IPS-NIHi7 (cell line): ENCODE measurements around the gene TBC1D32.
"Not testable (repeated sequence)": the region's sequence is repeated elsewhere in the genome, so short reads cannot be mapped to it uniquely, and the experiment has no call there.

Experiments
- DNase-seq: peaks from one replicate; pipeline ENCODE4 v3.0.0; 2012; ENCODE audit warnings: mixed read lengths; ENCODE audit errors: extremely low spot score

Gene TBC1D32, protein sequence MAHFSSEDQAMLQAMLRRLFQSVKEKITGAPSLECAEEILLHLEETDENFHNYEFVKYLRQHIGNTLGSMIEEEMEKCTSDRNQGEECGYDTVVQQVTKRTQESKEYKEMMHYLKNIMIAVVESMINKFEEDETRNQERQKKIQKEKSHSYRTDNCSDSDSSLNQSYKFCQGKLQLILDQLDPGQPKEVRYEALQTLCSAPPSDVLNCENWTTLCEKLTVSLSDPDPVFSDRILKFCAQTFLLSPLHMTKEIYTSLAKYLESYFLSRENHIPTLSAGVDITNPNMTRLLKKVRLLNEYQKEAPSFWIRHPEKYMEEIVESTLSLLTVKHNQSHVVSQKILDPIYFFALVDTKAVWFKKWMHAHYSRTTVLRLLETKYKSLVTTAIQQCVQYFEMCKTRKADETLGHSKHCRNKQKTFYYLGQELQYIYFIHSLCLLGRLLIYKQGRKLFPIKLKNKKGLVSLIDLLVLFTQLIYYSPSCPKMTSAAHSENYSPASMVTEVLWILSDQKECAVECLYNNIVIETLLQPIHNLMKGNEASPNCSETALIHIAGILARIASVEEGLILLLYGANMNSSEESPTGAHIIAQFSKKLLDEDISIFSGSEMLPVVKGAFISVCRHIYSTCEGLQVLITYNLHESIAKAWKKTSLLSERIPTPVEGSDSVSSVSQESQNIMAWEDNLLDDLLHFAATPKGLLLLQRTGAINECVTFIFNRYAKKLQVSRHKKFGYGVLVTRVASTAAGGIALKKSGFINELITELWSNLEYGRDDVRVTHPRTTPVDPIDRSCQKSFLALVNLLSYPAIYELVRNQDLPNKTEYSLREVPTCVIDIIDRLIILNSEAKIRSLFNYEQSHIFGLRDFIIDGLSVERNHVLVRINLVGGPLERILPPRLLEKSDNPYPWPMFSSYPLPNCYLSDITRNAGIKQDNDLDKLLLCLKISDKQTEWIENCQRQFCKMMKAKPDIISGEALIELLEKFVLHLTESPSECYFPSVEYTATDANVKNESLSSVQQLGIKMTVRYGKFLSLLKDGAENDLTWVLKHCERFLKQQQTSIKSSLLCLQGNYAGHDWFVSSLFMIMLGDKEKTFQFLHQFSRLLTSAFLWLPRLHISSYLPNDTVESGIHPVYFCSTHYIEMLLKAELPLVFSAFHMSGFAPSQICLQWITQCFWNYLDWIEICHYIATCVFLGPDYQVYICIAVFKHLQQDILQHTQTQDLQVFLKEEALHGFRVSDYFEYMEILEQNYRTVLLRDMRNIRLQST

GRCh38 chr6:121334299-121335086, at the start of gene TBC1D32:
Gene TBC1D32, minus strand, starts transcription at chr6:121334480. Its CDS starts 50 bp downstream, at chr6:121334430.
- peak; percentile 95 for DNase-seq

- no peak for DNase-seq
Measured at GRCh38 chr6:121383478-121383877, 49.2 kb upstream of the TBC1D32 start.

GRCh38 chr6:121382467-121383121, 48.3 kb upstream of the TBC1D32 start:
- DNase-seq, result no peak

- no peak for DNase-seq
Measured at GRCh38 chr6:121376411-121376810, 42.1 kb upstream of the TBC1D32 start.

DNA sequence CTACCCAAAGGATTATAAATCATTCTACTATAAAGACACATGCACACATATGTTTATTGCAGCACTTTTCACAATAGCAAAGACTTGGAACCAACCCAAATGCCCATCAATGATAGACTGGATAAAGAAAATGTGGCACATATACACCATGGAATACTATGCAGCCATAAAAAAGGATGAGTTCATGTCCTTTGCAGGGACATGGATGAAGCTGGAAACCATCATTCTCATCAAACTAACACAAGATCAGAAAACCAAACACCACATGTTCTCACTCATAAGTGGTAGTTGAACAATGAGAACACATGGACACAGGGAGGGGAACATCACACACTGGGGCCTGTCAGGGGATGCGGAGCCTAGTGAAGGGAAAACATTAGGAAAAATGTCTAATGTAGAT, 39.9 kb upstream of the TBC1D32 start:
- not testable (repeated sequence) for DNase-seq

DNA sequence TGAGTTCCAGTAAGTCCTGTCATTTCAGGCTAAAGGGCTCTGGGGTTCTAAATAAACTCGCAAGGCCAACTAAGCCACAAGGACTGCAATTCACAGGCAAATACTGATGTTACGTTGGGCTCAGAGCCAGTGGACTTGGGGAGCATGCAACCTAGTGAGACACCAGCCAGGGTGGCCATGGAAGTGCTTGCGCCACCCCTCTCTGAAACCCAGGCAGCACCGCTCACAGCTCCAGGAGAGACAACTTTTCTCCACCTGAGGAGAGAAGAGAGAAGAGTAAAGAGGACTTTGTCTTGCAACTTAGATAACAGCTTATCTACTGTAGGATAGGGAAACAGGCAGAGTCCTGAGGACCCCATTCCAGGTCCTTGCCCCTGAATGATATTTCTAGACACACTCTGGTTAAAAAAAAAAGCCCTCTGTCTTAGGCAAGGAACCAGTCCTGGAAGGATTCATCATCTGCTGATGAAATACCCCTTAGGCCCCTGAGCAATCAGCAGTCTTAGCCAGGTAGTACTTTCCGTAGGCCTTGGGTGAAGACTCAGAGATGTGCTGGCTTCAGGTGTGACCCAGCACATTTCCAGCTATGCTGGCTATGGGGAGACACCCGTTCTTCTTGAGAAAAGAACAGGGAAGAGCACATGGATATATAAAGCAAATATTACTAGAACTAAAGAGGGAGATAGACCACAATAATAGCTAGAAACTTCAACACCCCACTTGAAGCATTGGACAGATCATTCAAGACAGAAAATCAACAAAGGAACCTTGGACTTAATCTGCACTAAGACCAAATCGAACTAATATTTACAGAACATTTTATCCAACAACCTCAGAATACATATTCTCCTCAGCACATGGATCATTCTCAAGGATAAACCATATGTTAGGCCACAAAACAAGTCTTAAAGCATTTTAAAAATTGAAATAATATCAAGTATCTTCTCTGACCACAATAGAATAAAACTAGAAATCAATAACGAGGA, 31.5 kb upstream of the TBC1D32 start:
- no peak for DNase-seq

GRCh38 chr6:121356575-121356974, 22.3 kb upstream of the TBC1D32 start:
- DNase-seq, result no peak

GRCh38 chr6:121354764-121355163, 20.5 kb upstream of the TBC1D32 start:
- no peak for DNase-seq

DNA sequence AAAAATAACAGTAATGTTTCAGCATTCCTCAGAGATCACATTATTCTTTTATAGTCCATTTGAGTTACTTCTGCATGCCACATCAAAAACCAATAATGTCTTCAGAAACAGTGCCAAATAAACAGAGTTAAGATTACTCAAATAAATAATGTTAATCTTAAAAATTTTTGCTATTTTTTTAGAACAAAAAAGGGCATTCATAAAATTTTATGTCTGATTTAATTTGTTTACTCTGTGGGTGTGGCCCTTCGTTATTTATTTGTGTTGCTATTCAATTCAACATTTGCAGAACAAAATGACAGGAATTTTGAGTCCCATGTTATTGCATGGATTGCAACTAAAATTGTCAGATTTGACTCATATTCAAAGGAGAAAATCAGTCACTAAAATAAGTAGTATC, 18.7 kb upstream of the TBC1D32 start:
- no peak for DNase-seq

DNA sequence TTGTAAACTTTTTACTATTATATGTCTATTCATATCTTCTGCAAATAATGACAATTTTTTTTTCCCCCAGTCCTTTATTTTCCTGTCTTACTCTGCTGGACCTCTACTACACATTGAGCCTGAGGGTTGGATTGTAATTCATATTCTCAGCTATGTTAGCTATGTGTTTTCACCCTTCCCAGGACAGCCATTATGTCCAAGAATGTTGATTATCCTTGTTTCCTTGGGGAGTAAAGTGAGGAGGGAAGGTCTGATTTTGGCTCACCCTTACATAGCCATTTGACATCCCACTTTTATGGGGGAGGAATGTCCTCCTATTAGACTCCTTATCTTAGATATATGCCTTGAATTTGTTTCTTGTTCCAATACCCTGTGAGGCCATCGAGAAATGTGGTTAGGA, 17.6 kb upstream of the TBC1D32 start:
- DNase-seq, result no peak

DNA sequence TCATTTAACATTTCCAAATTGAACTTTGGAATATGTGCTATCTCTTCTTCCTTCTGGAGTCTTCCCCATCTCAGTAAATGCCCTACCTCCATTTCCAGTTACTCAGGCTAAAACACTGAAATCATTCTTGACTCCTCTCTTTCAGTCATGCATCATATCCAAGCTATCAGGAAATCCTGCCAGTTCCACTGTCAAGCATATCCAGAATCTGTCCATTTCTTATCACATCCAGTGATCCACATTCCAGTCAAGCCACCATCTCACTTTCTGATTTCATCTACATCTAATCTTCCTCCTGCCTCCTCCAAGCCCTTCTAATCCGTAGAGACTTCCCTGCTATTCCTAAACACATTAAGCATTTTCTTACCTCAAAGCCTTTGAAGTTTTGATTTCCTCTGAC, 15.3 kb upstream of the TBC1D32 start:
- DNase-seq, result no peak

DNA sequence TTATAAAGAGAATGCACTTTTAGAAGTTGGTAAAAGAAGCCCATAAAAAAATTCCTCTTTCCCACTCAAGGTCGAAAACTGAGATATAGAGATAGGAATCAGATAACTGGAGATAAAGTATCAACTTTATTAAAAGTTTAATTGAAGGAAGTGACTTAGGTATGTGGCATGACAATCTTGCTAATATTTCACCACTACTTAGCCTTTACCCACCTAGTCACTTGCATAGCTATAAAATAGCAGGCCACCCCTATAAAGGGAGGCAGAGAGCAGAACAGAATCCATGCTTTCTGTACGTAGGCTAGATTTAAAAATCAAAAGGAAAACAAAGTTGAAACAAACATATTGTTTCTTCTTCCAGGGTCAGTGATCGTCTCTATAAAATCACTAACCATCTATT, 13.2 kb upstream of the TBC1D32 start:
- no peak for DNase-seq

DNA sequence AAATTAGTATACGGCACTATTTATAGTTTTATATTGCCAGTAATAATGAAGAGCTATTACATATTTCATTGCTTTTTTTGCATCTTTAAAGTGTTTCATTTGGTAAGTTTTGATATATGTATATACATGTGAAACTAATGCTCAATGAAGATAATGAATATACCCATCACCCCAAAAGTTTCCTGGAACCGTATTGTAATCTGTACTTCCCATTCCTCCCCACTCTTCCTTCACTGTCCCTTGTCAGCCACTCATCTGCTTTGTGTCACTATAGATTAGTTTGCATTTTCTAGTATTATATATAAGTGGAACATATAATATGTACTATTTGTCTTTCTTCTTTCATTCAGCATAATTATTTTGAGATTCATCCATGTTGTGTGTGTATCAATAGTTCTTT, 10.3 kb upstream of the TBC1D32 start:
- DNase-seq, result no peak

- DNase-seq, result no peak
Measured at GRCh38 chr6:121339639-121340226, 5.5 kb upstream of the TBC1D32 start.

DNA sequence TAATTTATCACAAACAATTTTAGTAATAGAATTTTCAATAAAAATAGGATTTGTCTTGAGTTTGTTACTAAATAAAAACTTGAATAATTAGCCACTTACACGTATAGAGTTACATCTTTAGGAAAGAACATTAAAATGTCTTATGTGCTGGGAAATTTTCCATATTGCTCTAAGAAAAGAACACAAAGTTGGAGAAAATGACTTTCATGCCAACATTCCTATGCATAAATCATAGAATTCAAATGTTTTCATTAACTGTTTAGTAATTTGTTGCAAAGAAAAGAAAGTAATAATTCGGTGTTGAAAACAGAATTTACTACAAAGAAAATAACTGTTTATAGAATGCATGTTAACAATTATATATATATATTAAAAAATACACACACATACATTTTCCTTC, 4.7 kb upstream of the TBC1D32 start:
- DNase-seq, result no peak

- DNase-seq, result no peak
Measured at GRCh38 chr6:121338366-121338765, 4.1 kb upstream of the TBC1D32 start.

- DNase-seq, result no peak
Measured at GRCh38 chr6:121335087-121336008, 1.1 kb upstream of the TBC1D32 start.

- not testable (repeated sequence) for DNase-seq
Measured at GRCh38 chr6:121333694-121334093, 586 bp downstream of the TBC1D32 start.
